COR-L47 (cell line): ENCODE data around the gene TECTA.
"Not testable (repeated sequence)": the region's sequence is repeated elsewhere in the genome, so short reads cannot be mapped to it uniquely, and the experiment has no call there.

Experiments used
- DNase-seq: peaks from one replicate; lab custom pipeline; 2025; lab: John Stamatoyannopoulos, UW

Gene TECTA

DNA sequence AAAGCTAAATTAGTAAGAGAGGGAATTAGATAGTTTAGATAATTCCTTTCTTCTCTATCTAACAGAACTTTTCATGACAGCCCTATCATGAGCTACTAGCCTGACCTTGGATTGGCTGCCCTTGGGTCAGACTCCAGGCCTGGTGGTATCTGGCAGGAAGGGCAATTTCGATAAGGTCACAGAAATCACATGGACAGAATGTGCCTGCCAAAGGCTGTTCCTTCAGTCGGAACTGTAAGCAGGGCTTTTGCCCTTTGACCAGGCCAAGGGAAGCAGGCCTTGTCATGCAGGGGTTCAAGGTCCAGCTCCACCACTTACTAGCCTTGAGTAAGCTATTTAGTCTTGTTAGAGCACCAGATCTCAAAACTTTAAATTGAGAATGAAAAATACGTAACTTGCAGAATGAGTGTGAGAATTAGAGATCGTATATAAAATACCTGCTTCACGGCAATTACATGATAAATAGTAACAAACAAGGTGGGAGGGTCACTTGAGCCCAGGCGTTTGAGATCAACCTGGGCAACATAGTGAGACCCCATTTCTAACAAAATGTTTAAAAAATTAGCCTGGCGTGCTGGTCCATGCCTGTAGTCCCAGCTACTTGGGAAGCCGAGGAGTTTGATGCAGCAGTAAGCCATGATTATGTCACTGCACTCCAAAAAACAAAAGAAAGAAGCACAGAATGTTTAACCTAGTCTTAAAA is 130.7 kb downstream of the TECTA start:
- no peak for DNase-seq

DNA sequence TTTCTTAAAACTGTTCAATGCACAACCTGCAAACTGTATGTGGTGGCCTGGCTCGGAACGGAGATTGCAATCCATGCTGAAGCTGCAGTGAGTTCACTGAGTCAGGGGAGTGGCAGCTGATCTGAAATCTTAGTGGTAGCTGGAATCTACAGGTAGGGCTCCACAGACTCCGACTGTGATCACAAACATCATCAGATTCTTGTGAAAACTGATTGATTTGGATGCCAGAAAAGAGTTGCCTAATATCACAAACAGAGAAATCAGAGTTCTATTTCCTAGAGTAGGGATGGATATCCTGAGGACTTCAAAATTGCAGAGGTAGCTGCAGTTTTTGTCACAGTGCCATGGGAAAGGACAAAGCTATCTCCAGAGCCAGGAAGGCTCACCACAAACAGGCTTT is 134.0 kb downstream of the TECTA start:
- no peak for DNase-seq

DNA sequence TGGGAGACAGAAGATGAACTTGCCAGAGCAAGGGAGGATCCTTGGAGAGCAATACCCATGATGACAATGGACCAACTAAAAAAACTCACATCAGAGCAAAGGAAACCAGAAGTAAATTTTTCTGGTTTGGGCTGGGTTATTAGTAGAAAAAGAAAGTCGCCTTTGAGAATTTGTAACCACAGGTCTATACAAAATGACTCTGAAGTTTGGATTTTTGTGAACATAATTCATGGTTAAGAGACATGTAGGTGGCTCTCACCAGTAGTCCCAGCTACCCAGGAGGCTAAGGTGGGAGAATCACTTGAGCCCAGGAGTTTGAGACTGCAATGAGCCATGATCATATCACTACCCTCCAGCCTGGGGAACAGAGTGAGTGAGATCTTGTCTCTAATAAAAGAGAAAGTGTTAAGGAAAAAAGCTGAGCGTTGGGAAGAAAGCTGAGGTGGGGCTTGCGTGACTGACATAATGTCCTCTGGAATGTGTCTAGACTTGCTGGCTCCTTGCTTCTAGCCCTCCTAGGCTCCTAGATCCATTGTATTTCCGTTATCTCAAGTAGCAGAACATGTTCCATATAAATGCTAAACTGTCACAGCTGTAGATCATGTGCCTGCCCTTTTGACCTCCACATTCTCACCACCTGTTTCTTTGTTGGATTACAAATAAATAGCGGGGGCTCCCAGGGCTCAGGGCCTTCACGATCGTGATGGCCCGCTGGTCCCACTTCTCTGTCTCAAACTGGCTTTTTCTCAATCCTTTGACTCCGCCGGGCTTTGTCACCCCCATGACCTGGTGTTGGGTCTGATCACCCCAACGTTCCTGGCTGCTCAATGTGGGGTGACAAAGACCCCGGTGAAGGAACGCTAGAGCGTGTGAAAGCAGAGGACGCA is 135.3 kb downstream of the TECTA start:
- DNase-seq: no peak

DNA sequence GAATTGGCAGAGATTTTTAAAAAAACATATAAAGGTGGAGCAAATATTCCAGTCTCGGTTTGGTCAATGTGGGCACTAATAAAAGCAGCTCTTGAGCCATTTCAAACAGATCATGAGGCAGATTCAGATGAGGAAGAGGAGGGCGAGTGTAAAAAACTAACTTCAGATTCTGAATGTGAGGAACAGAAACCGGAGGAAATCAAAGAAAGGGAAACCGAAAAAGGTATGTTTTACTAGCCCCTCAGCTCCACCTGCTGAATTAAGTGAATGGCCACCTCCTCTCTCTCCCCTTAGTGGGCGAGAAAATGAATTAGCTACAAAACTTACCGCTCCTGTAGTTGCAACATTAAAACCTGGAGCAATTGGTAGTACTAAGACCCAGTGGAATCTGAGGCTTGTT is 136.2 kb downstream of the TECTA start:
- DNase-seq: not testable (repeated sequence)

DNA sequence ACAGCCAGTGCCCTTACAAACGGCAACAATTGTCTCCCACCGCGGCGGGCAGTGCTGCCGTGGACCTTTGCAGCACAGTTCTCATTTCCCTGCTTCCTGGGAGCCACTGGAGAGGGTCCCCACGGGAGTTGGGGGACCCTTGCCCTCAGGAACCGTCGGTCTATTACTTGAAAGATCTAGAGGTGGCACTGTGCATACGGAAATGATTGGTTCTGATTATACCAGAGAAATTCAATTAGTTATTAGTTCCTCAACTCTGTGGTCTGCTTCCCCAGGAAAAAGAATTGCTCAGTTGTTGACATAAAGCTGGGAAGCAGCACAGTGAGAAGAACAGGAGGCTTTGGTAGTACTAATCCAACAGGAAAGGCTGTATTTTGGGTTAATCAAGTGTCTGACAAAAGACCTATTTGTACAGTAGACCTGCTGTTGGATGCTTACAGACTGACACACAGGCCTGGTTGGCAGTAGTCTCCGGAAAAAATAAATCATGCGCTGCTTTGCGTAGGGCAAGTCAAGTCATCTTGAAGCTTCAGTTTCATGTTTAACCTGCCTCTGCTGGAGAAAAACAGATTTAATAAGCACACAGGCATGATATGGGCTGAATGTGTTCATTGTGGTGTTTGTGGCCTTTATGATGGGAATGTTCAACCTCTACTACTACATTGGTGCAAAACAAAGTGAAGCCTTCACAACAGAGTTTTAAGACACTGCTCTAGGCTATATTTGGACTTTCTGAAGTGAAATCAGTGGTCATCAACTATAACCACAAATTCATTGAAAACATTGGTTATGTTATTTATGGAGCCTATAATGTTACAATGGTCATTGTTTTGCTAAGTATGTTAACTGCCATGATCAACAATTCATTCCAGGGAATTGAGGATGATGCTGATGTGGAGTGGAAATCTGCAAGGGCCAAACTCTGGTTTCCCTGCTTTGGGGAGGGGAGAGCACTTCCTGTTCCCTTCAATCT is 136.9 kb downstream of the TECTA start:
- peak; percentile 23 for DNase-seq

DNA sequence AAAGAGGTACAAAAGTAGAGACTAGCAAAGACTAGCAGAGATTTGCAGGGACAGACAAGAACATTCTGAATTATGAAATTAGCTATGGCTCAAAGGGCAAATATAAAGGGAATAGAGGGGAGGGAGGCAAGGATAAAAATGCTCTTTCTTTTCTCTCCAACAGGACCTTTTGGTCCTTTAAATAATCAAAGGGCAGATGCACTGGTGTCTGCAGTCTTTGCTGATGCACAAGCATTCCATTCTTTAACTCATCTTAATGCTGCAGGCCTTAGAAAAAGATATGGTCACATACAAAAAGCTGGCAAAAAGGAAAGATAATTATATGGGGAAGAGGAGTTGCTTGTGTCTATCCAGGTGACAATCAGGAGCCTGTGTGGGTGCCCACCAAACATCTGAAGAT is 137.9 kb downstream of the TECTA start:
- no peak for DNase-seq

DNA sequence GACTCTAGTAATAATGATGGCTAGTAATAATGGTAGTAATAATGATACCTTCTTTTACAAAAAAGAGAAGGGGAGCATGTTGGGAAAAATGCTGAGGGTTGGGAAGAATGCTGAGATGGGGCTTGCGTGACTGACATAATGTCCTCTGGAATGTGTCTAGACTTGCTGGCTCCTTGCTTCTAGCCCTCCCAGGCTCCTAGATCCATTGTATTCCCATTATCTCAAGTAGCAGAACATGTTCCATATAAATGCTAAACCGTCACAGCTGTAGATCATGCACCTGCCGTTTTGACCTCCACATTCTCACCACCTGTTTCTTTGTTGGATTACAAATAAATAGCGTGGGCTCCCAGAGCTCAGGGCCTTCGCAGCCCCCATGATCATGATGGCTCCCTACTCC is 139.0 kb downstream of the TECTA start:
- DNase-seq: not testable (repeated sequence)

DNA sequence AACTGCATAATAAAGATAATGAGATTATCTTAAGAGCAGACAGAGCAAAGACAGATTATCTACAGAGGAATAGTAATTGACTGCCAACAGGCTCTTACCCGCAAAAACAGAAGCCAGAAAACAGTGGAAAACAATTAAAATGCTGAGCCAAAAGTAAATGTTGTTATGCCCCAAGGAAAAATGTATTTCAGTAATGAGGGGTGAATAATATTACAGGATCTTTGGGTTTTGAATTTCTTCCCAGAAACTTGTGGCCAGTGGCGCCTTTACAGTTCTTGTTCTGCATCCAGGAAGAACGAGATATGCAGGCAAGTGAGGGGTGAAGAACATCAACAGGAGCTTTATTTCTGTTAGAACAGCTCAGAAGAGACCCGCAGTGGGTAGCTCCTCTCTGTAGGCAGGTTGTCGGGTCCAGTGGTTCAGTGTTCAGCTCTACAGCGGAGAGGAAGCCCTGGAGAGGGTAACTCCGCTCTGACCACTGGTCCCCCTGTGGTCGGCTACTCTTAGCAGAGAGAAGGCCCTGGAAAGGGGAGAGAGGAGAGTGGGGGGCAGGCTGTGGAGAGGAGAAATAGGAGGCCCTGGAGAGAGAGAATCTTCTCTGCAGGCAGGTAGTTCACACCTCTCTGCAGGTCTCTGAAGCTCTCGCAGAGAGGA is 139.7 kb downstream of the TECTA start:
- DNase-seq: no peak
